ENCODE results near the gene FAM222B. TPM values are rescaled to one million over a fixed set of nuclear protein-coding genes. Genes with fewer than 3 reads are reported as not detected.
A peak's percentile ranks its signal among the peaks of the same experiment; 100 is the strongest.

The FAM222B gene
- total RNA-seq, 1 experiment from 2014 or later, result 94.6 TPM

- TF ChIP-seq PRDM15 (CRISPR knock-in tag; IDR thresholded peaks at IDR 0.05), result no peak
- no peak for TF ChIP-seq ZNF425 (CRISPR knock-in tag; conservative IDR thresholded peaks at IDR 0.05)
- no peak for TF ChIP-seq ZSCAN18 (CRISPR knock-in tag; IDR thresholded peaks at IDR 0.05)
- no peak for TF ChIP-seq IRF2 (CRISPR knock-in tag; IDR thresholded peaks at IDR 0.05; ENCODE audit: borderline replicate concordance, low read depth)
- TF ChIP-seq SP1 (CRISPR knock-in tag; conservative IDR thresholded peaks at IDR 0.05), result no peak
- no peak for TF ChIP-seq CREB1 (CRISPR knock-in tag; IDR thresholded peaks at IDR 0.05)
- no peak; the same call in 1 of the 2 replicates for TF ChIP-seq E2F5 (CRISPR knock-in tag; IDR thresholded peaks at IDR 0.05)
- no peak; the same call in 1 of the 2 replicates for TF ChIP-seq JUN (CRISPR knock-in tag; IDR thresholded peaks at IDR 0.05)
- TF ChIP-seq EMX1 (CRISPR knock-in tag; IDR thresholded peaks at IDR 0.05), result no peak
- TF ChIP-seq RORB (CRISPR knock-in tag; IDR thresholded peaks at IDR 0.05), result no peak
- TF ChIP-seq NFYB (CRISPR knock-in tag; conservative IDR thresholded peaks at IDR 0.05; ENCODE audit: low read depth), result no peak
- TF ChIP-seq ATF6 (CRISPR knock-in tag; IDR thresholded peaks at IDR 0.05), result no peak
- no peak for TF ChIP-seq ZNF232 (CRISPR knock-in tag; IDR thresholded peaks at IDR 0.05)
- no peak for TF ChIP-seq ZNF671 (CRISPR knock-in tag; IDR thresholded peaks at IDR 0.05)
- no peak for TF ChIP-seq ERG (CRISPR knock-in tag; IDR thresholded peaks at IDR 0.05)
- no peak for TF ChIP-seq ZNF138 (CRISPR knock-in tag; conservative IDR thresholded peaks at IDR 0.05)
- TF ChIP-seq FOXP1 (CRISPR knock-in tag; IDR thresholded peaks at IDR 0.05; ENCODE audit: borderline replicate concordance), result 0 out of 2 replicates have a peak, but pooled peaks have one; percentile 11
Observed at GRCh38 chr17:28716740-28717577, 125.6 kb downstream of the FAM222B start (continued).

Measured in WTC11 (cell line).